Mucosa of gallbladder (tissue), 1 donor: ENCODE measurements around the gene TRIM75. TPM values are rescaled to one million over a fixed set of nuclear protein-coding genes. Genes with fewer than 3 reads are reported as not detected.
"Not testable (repeated sequence)": the region's sequence is repeated elsewhere in the genome, so short reads cannot be mapped to it uniquely, and the experiment has no call there.

Source experiments
- DNase-seq: peaks from one replicate; pipeline ENCODE4 v3.0.0-alpha.2; 2020; ENCODE audit warnings: low spot score
- total RNA-seq: library from RNA; stranded (reverse); gene quantifications from one replicate; pipeline ENCODE4 v1.2.1, GENCODE V29; 2021
- donor health status: DM: no; HTN: no; CAD: no.

The TRIM75 gene
- total RNA-seq, 1 donor from 2014 or later = not detected

- DNase-seq = no peak
Measured at GRCh38 chr4:165077034-165077578, 23.4 kb downstream of the TRIM75 start.

GRCh38 chr4:165079476-165079875, 25.8 kb downstream of the TRIM75 start:
- DNase-seq = peak; percentile 38

- DNase-seq = not testable (repeated sequence)
Measured at GRCh38 chr4:165084787-165085186, 31.1 kb downstream of the TRIM75 start.

DNA sequence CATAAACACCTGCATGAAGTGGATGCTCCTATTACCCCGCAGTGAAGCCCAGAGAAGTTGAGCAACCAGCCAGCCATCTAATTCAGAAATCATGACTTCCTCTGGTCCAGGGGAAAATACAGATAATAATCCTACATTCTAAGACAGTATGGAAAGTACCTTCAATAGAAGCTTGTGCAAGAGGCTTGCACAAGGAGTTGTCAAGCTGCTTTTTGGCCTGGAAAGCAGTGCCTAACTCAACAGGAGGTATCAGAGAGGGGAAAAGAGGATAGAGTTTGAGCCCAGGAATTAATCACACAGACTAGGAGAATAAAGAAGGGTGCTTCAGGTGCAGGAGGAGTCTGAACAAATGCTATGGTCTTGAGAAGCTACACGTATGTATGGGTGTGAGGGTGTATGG, 32.3 kb downstream of the TRIM75 start:
- DNase-seq = no peak

DNA sequence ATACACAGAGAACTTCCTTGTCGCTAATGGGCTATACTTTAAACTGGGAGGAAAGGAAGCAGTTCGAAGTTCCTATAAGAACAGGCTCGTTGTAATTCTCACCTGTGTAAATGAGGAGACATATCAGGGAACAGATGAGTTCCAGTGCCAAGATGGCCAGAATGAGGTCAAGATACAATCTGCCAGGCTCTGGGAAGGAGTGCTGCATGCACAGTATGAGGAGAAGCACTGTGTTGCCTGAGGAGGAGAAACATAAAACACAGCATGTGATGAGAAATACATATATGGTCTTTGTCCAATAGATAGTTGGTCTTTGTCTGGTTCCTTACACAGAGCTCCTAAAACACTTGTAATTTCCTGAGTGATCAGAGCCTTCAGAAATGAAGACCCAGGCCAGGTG, 34.7 kb downstream of the TRIM75 start:
- no peak for DNase-seq

DNA sequence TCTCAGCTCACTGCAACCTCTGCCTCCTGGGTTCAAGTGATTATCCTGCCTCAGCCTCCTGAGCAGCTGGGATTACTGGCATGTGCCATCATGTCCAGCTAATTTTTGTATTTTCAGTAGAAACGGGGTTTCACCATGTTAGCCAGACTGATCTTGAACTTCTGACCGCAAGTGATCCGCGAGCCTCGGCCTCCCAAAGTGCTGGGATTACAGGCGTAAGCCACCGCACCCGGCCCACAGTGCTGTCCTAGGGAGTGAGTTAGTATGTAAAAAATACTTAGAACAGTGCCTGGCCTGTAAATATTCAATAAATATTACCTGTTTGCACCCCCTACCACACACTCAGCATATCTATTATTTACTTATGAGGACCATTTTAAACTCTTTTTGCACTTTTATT, 38.5 kb downstream of the TRIM75 start:
- not testable (repeated sequence) for DNase-seq

DNA sequence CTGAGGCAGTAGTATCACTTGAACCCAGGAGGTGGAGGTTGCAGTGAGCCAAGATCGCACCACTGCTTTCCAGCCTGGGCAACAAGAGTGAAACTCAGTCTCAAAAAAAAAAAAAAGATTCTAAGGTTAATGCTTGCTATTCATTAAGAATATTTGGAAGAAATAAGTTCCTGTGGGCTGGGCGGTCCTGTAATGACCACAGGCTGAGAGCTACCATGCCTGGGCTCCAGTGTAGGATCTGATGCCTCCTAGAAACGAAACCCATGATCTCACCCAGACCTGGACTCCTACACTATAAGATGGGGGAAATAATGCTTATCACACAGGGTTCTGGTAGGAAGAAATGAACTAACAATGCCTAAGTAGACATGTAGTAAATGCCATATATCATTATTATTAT, 41.2 kb downstream of the TRIM75 start:
- no peak for DNase-seq

DNA sequence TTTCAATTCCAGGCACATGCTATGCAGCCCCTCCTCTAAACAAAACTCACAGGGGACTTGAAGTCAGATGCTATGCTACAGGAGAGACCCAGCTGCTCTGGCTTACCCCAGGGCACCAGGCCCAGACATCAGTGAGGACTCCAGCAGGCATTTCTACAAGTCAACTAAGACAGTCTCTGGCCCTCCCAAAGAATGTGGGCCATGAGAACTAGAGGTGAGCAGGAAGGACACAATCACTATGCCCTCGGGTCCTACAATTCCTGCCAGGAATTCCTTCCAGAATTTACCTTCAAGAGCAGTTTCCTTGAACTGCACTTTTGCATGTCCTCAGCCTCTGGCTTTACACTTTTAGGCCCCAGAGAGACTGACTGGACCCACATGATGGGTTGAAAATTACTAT, 41.6 kb downstream of the TRIM75 start:
- no peak for DNase-seq

DNA sequence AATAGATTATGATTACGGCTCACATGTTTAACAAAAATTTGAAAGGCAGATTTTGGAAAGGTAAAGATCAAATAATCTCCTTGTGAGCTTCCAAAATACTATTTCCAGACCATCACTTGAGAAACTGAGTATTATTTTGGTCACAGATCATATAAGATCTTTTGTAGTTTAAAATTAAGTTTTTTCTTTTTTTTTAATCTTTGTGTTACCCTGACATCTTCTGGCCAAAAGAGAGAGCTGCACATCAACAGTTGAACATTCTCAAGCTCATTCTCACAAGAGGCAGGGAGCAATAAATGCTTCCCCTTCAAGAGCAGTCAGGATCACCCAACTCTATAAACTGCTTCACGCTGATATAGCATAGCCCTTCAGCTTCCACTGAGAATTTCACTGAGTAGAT, 43.1 kb downstream of the TRIM75 start:
- no peak for DNase-seq

- DNase-seq = no peak
Measured at GRCh38 chr4:165101641-165102040, 48.0 kb downstream of the TRIM75 start.

DNA sequence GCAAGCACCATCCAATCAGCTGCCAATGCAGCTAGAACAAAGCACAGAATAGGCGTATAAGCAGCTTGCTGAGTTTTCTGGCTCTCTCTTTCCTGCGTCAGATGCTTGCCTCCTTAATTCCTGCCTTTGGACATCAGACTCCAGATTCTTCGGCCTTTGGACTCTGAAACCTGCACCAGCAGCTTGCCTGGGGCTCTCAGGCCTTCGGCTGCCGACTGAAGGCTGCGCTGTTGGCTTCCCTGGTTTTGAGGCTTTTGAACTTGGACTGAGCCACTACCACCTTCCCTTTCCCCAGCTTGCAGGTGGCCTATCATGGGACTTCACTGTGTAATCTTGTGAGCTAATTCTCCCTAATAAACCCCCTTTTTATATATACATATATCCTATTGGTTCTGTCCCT, 52.9 kb downstream of the TRIM75 start:
- DNase-seq = peak; percentile 17

Other genes with a start within 250 kb of the TRIM75 start
- 0.09 TPM for gene APELA, start 176.7 kb upstream of the TRIM75 start, total RNA-seq
- gene TRIM61, start 76.2 kb upstream of the TRIM75 start, total RNA-seq = 2.8 TPM
- gene TRIM60, start 21.9 kb upstream of the TRIM75 start, total RNA-seq = not detected
- 17.2 TPM for gene TMEM192, start 59.0 kb downstream of the TRIM75 start, total RNA-seq
- gene KLHL2, start 153.7 kb downstream of the TRIM75 start, total RNA-seq = 25.0 TPM